ENCODE results near the gene SMAP2.

DNA sequence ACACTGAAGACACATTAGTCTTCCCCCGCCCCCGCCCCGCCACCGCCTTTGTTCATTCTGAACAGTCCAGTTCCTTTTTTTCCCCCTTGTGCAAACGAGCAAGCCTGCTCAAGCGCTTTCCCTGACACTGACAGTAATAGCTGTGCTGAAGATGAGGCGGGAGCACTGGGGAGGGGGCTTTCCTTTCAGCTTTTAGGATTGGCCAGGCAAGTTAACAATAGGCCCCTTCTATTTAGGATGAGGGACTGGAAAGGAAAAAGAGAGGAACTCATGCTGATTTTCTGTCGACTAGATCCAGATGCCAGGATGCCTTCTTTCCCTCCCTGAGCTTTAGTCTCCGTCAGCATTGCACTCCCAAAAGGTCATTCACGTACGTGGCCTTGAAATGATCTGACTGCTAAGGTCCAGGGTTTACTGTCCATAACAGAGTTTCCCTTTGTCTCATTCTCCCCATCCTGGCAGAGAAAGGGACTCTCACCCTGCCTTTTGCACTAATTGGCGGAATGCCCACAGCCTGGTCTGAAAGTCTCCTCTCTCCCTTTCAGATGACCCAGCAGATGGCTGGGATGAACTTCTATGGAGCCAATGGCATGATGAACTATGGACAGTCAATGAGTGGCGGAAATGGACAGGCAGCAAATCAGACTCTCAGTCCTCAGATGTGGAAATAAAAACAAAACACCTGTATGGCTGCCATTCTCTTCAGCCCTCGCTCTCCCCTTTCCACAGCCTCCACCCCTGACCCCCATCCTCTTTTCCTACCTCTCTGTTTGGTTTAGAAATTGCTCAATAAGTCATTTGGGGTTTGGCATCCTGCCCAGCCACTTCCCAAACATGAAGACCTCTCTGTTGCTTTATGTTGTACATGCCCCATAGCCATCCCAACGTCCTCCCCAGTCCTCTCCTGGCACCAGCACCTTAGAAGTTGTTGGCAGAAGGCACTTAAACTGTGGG is 48.2 kb downstream of the SMAP2 start:
- TF ChIP-seq, protein P1, sequence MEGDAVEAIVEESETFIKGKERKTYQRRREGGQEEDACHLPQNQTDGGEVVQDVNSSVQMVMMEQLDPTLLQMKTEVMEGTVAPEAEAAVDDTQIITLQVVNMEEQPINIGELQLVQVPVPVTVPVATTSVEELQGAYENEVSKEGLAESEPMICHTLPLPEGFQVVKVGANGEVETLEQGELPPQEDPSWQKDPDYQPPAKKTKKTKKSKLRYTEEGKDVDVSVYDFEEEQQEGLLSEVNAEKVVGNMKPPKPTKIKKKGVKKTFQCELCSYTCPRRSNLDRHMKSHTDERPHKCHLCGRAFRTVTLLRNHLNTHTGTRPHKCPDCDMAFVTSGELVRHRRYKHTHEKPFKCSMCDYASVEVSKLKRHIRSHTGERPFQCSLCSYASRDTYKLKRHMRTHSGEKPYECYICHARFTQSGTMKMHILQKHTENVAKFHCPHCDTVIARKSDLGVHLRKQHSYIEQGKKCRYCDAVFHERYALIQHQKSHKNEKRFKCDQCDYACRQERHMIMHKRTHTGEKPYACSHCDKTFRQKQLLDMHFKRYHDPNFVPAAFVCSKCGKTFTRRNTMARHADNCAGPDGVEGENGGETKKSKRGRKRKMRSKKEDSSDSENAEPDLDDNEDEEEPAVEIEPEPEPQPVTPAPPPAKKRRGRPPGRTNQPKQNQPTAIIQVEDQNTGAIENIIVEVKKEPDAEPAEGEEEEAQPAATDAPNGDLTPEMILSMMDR (optimal IDR thresholded peaks at IDR 0.05 in 1 of 3, IDR thresholded peaks at IDR 0.05 in 1 of 3, conservative IDR thresholded peaks at IDR 0.05 in 1 of 3; ENCODE audit: extremely low read depth in 1 of 3, insufficient read depth in 2 of 3, low read length in 3 of 3), result no peak
- no peak for TF ChIP-seq EZH2 (IDR thresholded peaks at IDR 0.05; ENCODE audit: low read length)

Measured in keratinocyte (primary cell).